NK-92 treated with Interleukin-12 subunit alpha and Interleukin-12 subunit beta, amount 100 ng/mL, for 24 hours (cell line): Measurements from ENCODE around the gene PRR5L.

Source experiments
- DNase-seq: peaks from one replicate; lab custom pipeline; 2025; lab: John Stamatoyannopoulos, UW

PRR5L gene

GRCh38 chr11:36376888-36377758 is 81.0 kb downstream of the PRR5L start:
- DNase-seq: no peak

- no peak for DNase-seq
Measured at GRCh38 chr11:36377759-36378564, 81.9 kb downstream of the PRR5L start.

- no peak for DNase-seq
Measured at GRCh38 chr11:36379653-36380052, 83.6 kb downstream of the PRR5L start.

GRCh38 chr11:36380296-36381014 is 84.4 kb downstream of the PRR5L start:
- no peak for DNase-seq

- DNase-seq: no peak
Measured at GRCh38 chr11:36381015-36381360, 84.9 kb downstream of the PRR5L start.

GRCh38 chr11:36383195-36383594 is 87.1 kb downstream of the PRR5L start:
- DNase-seq: no peak

GRCh38 chr11:36385121-36385970 is 89.3 kb downstream of the PRR5L start:
- DNase-seq: no peak

DNA sequence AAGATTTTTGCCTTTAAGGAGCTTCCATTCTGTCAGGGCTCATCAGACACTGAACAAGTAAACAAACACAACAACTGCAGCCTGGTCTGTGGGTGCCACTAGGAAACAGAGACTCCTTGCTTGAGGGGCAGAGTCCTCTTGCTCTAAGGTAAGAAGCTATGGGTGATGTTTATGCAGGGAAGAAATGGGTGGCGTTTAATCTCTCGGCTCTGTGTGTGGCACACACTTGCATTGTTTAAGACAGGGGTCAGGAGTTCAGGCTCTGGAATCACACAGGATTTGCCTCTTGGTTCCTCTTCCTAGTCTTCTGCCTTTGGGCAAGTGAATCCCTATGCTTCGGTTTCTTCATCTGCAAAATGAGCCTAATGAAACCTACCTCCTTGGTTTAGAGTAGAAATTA is 90.3 kb downstream of the PRR5L start:
- no peak for DNase-seq

- no peak for DNase-seq
Measured at GRCh38 chr11:36388071-36388470, 92.0 kb downstream of the PRR5L start.

DNA sequence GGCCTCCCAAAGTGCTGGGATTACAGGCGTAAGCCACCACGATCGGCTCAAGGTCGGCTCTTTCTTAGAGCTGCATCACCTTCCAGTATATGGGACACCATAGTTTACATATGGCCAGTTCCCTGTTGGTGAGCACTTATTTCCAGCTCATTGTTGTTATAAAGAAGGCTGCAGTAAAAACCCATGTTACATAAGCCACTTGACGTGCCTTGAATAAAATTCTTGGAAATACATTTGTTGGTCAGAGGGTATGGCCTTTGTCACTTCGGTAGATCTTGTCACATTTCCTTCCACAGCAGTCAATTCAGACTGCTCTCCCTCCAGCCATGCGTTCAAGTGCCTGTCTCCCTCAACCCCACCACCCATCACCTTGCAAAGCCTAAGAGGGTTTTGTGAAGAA is 92.9 kb downstream of the PRR5L start:
- DNase-seq: no peak

DNA sequence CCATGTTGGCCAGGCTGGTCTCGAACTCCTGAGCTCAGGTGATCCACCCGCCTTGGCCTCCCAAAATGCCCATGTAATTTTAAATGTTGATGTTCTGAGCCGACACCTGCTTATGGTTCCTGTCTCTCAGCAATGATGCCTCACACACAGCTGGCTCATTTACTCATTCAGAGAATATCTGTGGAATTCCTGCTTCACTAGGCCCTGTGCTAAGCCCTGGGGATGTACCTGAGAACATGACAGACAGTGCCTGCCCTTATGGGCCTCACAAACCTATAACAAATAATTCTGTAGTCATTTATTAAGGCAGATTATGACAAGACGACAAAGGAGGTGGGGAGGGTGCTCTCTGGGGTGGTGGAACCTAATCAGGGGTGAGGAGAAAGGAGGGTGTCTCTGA is 93.7 kb downstream of the PRR5L start:
- DNase-seq: no peak

- DNase-seq: no peak
Measured at GRCh38 chr11:36390963-36391471, 94.9 kb downstream of the PRR5L start.

GRCh38 chr11:36392196-36392595 is 96.1 kb downstream of the PRR5L start:
- no peak for DNase-seq

GRCh38 chr11:36394056-36394455 is 98.0 kb downstream of the PRR5L start:
- no peak for DNase-seq

GRCh38 chr11:36394926-36395325 is 98.8 kb downstream of the PRR5L start:
- DNase-seq: no peak

DNA sequence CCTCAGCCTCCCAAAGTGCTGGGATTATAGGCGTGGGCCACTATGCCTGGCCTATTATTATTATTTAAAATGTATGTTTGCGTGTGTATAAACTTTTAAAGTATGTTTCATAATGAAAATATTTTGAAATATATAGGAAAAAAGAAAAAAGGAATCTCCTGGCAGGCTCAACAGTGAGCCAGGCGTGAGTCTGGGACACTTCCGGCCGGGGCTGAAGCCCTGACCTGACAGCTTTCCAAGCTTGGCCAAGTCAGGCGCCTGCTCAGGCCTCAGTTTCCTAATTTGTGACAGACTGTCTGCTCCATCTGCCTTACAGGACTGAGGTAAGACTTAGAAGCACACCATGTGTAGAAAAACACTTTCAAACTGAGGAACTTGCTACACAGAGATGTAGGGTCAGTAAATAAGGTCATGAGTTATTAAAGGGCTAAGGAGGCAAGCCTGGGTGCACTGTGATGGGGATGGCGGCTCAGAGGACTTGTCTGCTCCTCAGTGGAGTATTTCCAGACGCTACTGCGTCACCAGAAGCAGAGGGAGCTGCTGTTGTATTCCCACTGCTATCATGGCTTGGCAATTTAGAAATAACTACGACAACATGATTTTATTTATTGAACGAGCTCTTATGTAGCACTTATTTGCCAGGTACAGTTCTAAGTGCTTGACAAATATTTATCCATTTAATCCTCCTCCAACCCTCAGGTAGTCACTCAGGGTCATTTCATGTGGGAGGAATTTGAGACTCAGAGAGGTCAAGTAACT is 100.1 kb downstream of the PRR5L start:
- no peak for DNase-seq

DNA sequence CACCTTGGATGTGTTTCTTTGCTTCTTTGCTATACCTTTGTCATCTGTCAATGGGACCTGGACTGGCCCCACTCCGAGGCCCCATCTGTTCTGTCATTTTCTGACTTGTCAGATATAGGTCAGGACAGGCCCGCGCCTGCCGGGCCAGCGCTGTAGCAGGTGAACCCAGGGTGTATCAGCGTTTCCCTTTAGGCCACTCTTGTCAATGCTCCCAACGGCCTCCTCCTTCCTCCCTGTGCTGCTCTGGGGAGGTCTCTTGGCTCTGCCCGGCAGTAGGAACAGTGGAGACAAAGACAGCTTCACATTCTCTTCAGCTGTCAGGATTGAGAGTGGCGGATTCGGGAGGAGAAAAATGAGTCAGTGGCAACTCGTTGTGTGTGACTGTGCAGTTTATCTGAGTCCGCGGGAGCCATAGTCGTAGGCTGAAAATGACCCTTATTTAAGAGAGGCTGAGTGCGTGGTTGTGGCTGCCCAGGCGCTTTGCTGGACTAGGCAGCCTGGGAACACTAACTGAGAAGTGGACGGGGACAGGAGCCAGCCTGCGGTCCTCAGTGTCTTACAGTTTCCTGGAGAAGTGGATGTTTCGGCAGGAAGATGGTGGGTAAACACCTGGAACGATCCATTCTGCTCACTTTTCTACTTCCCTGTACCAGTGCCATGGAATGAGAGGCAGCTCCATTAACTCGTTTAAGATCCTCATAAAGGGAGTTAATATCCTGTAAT is 102.3 kb downstream of the PRR5L start:
- DNase-seq: no peak

- no peak for DNase-seq
Measured at GRCh38 chr11:36399236-36399635, 103.1 kb downstream of the PRR5L start.

GRCh38 chr11:36399745-36400144 is 103.7 kb downstream of the PRR5L start:
- DNase-seq: no peak
